Fibroblast of the aortic adventitia (primary cell): ENCODE measurements around the gene MBD6. TPM values are rescaled to one million over a fixed set of nuclear protein-coding genes. Genes with fewer than 3 reads are reported as not detected.

Source experiments
- DNase-seq: peaks from one replicate; pipeline ENCODE4 v3.0.0-alpha.2; 2010; ENCODE audit warnings: low read depth
- H3K4me3 ChIP-seq: 2 replicates; pipeline ENCODE4 v1.5.1; 2011; ENCODE audit warnings: low read depth, mild to moderate bottlenecking, control low read depth, low read length, moderate library complexity
- CTCF ChIP-seq: IDR thresholded peaks from 2 replicates; pipeline ENCODE4 v1.5.1; 2011; ENCODE audit warnings: mild to moderate bottlenecking, low read length, control low read depth, inconsistent platforms; ENCODE audit not compliant: insufficient read depth
- total RNA-seq: library from RNA; depleted of rRNA; stranded (reverse); fragments of >200 nt; gene quantifications from 2 replicates; pipeline ENCODE4 v1.2.3, GENCODE V29; 2012; ENCODE audit warnings: low replicate concordance

Gene MBD6
- total RNA-seq, 1 donor = 4.2 TPM

GRCh38 chr12:57483466-57483865 lies 39.2 kb upstream of the MBD6 start:
- peak; percentile 67 for DNase-seq
- TF ChIP-seq CTCF = no peak
- no peak overlapping the region for H3K4me3 ChIP-seq

- no peak for TF ChIP-seq CTCF
- H3K4me3 ChIP-seq = no peak overlapping the region
- no peak for DNase-seq
Measured at GRCh38 chr12:57485695-57486094, 36.9 kb upstream of the MBD6 start.

- H3K4me3 ChIP-seq = peak overlapping the region; percentile 57
- no peak for DNase-seq
- TF ChIP-seq CTCF = no peak
Measured at GRCh38 chr12:57487055-57487596, 35.5 kb upstream of the MBD6 start.

- TF ChIP-seq CTCF = no peak
- peak within 1 kb of the TSS; percentile 99 for H3K4me3 ChIP-seq
- peak; percentile 97 for DNase-seq
Measured at GRCh38 chr12:57487597-57488401, 34.8 kb upstream of the MBD6 start, which contains the start of gene MARS1. MARS1 (plus strand) TSS chr12:57488068; CDS start chr12:57488091, 23 bp downstream.

GRCh38 chr12:57488402-57489156 lies 34.0 kb upstream of the MBD6 start:
- no peak for TF ChIP-seq CTCF
- peak overlapping the region; percentile 99 for H3K4me3 ChIP-seq
- DNase-seq = peak; percentile 20

GRCh38 chr12:57489157-57489641 lies 33.4 kb upstream of the MBD6 start:
- TF ChIP-seq CTCF = no peak
- peak overlapping the region; percentile 99 for H3K4me3 ChIP-seq
- no peak for DNase-seq
